HepG2 (cell line): ENCODE results near the gene IP6K3. TPM values are rescaled to one million over a fixed set of nuclear protein-coding genes. Genes with fewer than 3 reads are reported as not detected.

Experiments used
- ARID2 ChIP-seq: sonication (generic); formaldehyde crosslinking; IDR thresholded peaks from 2 replicates; pipeline ENCODE4 v1.8.1; 2022; ENCODE audit warnings: mild to moderate bottlenecking, missing genetic modification reagents, borderline replicate concordance
- ARNT2 ChIP-seq: sonication (generic); formaldehyde crosslinking; IDR thresholded peaks from 2 replicates; pipeline ENCODE4 v1.8.0; 2022; ENCODE audit warnings: mild to moderate bottlenecking, low read depth, missing genetic modification reagents, moderate library complexity
- CC2D1A ChIP-seq: sonication (generic); formaldehyde crosslinking; IDR thresholded peaks from 2 replicates; pipeline ENCODE4 v1.8.1; 2023; ENCODE audit warnings: mild to moderate bottlenecking, missing genetic modification reagents
- CREB3 ChIP-seq: sonication (generic); formaldehyde crosslinking; IDR thresholded peaks from 2 replicates; pipeline ENCODE4 v1.5.0; 2020; ENCODE audit warnings: missing genetic modification reagents
- FLYWCH1 ChIP-seq: sonication (generic); formaldehyde crosslinking; IDR thresholded peaks from 2 replicates; pipeline ENCODE4 v1.8.1; 2023; ENCODE audit warnings: mild to moderate bottlenecking, missing genetic modification reagents
- MYC ChIP-seq: sonication (generic); formaldehyde crosslinking; IDR thresholded peaks from 2 replicates; pipeline ENCODE4 v1.9.0; 2021; ENCODE audit warnings: missing genetic modification reagents, borderline replicate concordance
- PBX2 ChIP-seq: IDR thresholded peaks from 2 replicates; pipeline ENCODE4 v1.6.1; 2016; ENCODE audit warnings: control low read depth
- PHB2 ChIP-seq: fragments of 450-650 bp; IDR thresholded peaks from 2 replicates; pipeline ENCODE4 v1.6.1; 2018; ENCODE audit not compliant: partially characterized antibody
- PRMT3 ChIP-seq: sonication (generic); formaldehyde crosslinking; IDR thresholded peaks from 2 replicates; pipeline ENCODE4 v1.8.1; 2022; ENCODE audit warnings: low read depth, mild to moderate bottlenecking, moderate library complexity, missing genetic modification reagents, borderline replicate concordance
- XRCC5 ChIP-seq: fragments of 200-400 bp; formaldehyde crosslinking; optimal IDR thresholded peaks from 2 replicates; pipeline ENCODE3; 2017; ENCODE audit warnings: mild to moderate bottlenecking, low read length
- ZNF333 ChIP-seq: sonication (generic); formaldehyde crosslinking; IDR thresholded peaks from 2 replicates; pipeline ENCODE4 v1.4.0; 2020; ENCODE audit warnings: mild to moderate bottlenecking, missing genetic modification reagents, borderline replicate concordance
- ZNF510 ChIP-seq: sonication (generic); formaldehyde crosslinking; IDR thresholded peaks from 2 replicates; pipeline ENCODE4 v1.4.0; 2020; ENCODE audit warnings: low read depth, mild to moderate bottlenecking, missing genetic modification reagents
- ZNF761 ChIP-seq: sonication (generic); formaldehyde crosslinking; conservative IDR thresholded peaks from 2 replicates; pipeline ENCODE4 v1.4.0; 2020; ENCODE audit warnings: mild to moderate bottlenecking, missing genetic modification reagents
- polyA plus RNA-seq, 8 experiments: library from polyadenylated mRNA; depleted of rRNA in 3 of 8; stranded (reverse) in 7 of 8; unstranded in 1 of 8; fragments of >200 nt; fragmentation: Illumina TruSeq in 4 of 8; extraction: Trizol in 4 of 8; gene quantifications; 2 replicates each; pipeline versions ENCODE4 v1.2.1 to v1.2.3, GENCODE V29; 2011 to 2016; ENCODE audit warnings: low read depth in 4 of 8, missing spikeins in 1 of 8, mixed read lengths in 1 of 8; ENCODE audit not compliant: insufficient read depth in 1 of 8
- total RNA-seq, 5 experiments: library from RNA; depleted of rRNA; stranded (reverse); fragments of >200 nt; fragmentation: Illumina TruSeq; extraction: Trizol; gene quantifications; 2 replicates each; pipeline ENCODE4 v1.2.3, GENCODE V29; 2016; ENCODE audit warnings: low read depth in 1 of 5
- TF ChIP-seq, protein P1 (sequence below): sonication (generic); formaldehyde crosslinking; conservative IDR thresholded peaks from 2 replicates; pipeline ENCODE4 v1.8.1; 2023; ENCODE audit warnings: missing genetic modification reagents
- TF ChIP-seq, protein P2 (sequence below): sonication (generic); formaldehyde crosslinking; IDR thresholded peaks from 2 replicates; pipeline ENCODE4 v1.8.0; 2022; ENCODE audit warnings: mild to moderate bottlenecking, missing genetic modification reagents; ENCODE audit not compliant: insufficient replicate concordance

IP6K3 gene
- total and polyA plus RNA-seq, 2 of the 13 experiments (the other 11 are each of a cell fraction or from before 2014, with no cell fraction given): 0.11 to 0.18 TPM

GRCh38 chr6:33761922-33762629 lies 15.4 kb upstream of the IP6K3 start (continued):
- TF ChIP-seq ZNF510 (CRISPR knock-in tag) (no peak), XRCC5 (peak; percentile 96), PRMT3 (no peak), PHB2 (no peak), ARNT2 (CRISPR knock-in tag) (peak; percentile 76; the same call in 1 of the 2 replicates), ZNF761 (CRISPR knock-in tag) (peak; percentile 89; the same call in 1 of the 2 replicates), FLYWCH1 (CRISPR knock-in tag) (no peak), PBX2 (CRISPR knock-in tag) (peak; percentile 72), MYC (peak; percentile 78; the same call in 1 of the 2 replicates), ZNF333 (CRISPR knock-in tag) (no peak), CC2D1A (CRISPR knock-in tag) (no peak), CREB3 (CRISPR knock-in tag) (no peak), ARID2 (CRISPR knock-in tag) (no peak)
- TF ChIP-seq, protein P1, sequence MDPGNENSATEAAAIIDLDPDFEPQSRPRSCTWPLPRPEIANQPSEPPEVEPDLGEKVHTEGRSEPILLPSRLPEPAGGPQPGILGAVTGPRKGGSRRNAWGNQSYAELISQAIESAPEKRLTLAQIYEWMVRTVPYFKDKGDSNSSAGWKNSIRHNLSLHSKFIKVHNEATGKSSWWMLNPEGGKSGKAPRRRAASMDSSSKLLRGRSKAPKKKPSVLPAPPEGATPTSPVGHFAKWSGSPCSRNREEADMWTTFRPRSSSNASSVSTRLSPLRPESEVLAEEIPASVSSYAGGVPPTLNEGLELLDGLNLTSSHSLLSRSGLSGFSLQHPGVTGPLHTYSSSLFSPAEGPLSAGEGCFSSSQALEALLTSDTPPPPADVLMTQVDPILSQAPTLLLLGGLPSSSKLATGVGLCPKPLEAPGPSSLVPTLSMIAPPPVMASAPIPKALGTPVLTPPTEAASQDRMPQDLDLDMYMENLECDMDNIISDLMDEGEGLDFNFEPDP (CRISPR knock-in tag): no peak
- TF ChIP-seq, protein P2, sequence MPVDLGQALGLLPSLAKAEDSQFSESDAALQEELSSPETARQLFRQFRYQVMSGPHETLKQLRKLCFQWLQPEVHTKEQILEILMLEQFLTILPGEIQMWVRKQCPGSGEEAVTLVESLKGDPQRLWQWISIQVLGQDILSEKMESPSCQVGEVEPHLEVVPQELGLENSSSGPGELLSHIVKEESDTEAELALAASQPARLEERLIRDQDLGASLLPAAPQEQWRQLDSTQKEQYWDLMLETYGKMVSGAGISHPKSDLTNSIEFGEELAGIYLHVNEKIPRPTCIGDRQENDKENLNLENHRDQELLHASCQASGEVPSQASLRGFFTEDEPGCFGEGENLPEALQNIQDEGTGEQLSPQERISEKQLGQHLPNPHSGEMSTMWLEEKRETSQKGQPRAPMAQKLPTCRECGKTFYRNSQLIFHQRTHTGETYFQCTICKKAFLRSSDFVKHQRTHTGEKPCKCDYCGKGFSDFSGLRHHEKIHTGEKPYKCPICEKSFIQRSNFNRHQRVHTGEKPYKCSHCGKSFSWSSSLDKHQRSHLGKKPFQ (CRISPR knock-in tag): no peak
